Head of caudate nucleus (tissue), 42 donors: ENCODE data around the gene FOXA3.

ENCODE experiments used
- DNase-seq, 42 donors: peaks; one replicate each; pipeline versions ENCODE4 v3.0.0 to v3.0.0-alpha.2; 2020 to 2021; ENCODE audit warnings: mixed read lengths in 7 of 42
- intact Hi-C: fragments of 100-400 bp; cut with DNase I; formaldehyde crosslinking; loops from one replicate; pipeline ENCODE4 v1.15.0; 2022

The FOXA3 gene

DNA sequence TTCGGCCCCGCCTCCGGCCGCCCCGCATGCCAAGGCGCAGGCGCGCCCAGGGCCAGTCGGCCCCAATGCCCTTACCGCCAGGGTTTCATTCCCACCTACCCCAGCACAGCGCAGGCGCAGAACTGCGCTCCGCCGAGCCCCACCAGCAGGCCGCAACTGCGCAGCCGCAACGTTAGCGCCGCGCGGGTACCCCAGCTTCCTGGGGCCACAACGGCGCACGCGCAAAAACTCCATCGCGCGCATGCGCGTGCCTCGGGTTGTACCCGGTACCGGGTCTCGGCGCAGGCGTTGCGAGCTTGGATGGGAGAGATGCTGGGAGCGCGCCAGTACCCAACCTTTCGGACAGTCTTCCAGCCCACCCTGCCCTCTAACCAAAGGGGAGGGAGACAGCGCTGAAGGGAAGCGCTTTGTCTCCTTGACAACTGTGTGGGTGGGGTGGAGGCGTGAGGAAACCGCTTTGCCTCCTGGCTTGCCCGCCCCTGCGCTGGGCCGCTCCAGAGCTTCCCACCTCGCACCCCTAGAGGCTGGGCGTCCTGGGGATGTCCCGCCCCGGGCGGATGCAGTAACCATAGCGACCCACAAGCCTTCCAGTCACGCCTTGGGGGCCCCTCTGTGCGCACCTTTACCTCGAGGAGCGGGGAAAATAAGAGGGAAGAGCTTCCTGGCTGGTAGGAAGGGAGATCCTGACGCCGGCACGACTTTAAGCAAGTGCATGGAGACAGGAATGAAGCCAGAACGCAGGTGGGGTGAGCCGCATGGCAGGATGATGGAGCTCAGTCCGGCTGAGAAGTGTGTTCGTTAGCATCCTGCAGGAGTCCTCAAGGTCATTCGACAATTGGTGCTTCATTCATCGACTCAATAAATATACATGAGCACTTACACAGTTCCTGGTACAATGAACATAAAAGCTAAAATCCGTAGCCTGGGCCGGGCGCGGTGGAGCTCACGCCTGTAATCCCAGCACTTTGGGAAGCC is 38.8 kb downstream of the FOXA3 start:
- intact Hi-C loops: loop anchor here (1.0 kb wide), 1 partner anchor 17 kb away; the partner anchor contains the start of gene IRF2BP1
- peak; percentile 88 to 99 (median 97) for DNase-seq

DNA sequence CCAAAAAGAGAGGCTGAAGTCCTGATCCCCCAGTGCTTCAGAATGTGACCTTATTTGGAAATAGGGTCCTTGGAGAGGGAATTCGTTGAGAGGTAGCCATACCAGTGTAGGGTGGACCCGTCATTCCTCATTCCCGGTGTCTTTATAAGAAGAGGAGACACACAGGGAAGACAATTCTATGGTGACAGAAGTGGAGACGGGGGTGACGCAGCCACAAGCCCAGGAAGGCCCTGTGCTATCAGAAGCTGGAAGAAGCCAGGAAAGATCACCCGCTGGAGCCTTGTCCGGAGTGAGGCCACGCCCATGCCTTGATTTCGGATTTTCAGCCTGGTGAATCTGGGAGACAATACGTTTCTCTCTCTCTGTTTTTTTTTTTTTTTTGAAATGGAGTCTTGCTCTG is 40.9 kb downstream of the FOXA3 start:
- intact Hi-C loops: no loop called here

DNA sequence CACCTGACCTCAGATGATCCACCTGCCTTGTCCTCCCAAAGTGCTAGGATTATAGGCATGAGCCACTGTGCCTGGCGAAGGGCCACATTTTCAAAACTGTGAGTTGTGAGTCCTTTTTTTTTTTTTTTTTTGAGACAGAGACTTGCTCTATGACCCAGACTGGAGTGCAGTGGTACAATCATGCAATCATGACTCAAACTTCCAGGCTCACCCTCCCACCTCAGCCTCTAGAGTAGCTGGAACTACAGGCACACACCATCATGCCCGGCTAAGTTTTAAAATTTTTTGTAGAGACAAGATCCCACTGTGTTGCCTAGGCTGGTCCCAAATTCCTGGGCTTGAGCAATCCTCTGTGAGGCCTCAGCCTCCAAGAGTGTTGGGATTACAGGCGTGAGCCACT is 42.1 kb downstream of the FOXA3 start:
- DNase-seq: no peak
- intact Hi-C loops: no loop called here

More for the DNA sequence above, 40.9 kb downstream of the FOXA3 start:
- DNase-seq: no peak

DNA sequence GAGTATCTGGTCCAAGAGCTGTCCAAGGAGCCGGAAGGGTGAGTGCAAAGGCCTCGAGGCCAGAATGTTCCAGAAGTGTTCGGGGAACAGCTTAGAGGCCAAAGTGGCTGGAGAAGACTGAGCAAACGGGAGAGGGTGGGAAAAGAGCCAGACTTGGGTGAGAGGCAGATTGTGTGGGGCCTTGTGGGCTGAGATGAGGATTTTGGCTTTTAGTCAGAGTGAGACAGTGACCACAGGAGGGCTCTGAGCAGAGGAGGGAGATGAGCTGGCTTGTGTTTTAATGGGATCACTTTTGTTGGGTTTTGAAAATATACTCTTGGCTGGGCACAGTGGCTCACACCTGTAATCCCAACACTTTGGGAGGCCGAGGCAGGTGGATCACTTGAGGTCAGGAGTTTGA is 44.8 kb downstream of the FOXA3 start:
- peak in 1 of 42 donors; percentile 37 for DNase-seq
- intact Hi-C loops: no loop called here

DNA sequence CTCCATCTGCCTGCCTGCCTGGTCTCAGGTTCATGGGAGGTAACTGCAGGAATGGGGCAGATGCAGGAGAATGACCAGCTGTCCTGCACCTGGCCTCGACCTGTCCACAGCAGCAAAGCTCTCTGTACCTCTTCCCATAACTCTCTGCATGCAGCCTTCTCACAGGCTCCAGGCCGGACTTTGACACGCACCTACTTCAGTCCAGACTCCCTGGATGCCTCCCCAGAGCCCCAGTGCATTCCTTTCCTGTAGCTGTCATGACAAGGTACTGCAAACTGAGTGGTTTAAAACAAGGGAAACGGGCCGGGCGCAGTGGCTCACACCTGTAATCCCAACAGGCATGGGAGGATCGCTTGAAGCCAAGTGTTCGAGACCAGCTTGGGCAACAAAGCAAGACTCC is 47.2 kb downstream of the FOXA3 start:
- intact Hi-C loops: no loop called here

DNA sequence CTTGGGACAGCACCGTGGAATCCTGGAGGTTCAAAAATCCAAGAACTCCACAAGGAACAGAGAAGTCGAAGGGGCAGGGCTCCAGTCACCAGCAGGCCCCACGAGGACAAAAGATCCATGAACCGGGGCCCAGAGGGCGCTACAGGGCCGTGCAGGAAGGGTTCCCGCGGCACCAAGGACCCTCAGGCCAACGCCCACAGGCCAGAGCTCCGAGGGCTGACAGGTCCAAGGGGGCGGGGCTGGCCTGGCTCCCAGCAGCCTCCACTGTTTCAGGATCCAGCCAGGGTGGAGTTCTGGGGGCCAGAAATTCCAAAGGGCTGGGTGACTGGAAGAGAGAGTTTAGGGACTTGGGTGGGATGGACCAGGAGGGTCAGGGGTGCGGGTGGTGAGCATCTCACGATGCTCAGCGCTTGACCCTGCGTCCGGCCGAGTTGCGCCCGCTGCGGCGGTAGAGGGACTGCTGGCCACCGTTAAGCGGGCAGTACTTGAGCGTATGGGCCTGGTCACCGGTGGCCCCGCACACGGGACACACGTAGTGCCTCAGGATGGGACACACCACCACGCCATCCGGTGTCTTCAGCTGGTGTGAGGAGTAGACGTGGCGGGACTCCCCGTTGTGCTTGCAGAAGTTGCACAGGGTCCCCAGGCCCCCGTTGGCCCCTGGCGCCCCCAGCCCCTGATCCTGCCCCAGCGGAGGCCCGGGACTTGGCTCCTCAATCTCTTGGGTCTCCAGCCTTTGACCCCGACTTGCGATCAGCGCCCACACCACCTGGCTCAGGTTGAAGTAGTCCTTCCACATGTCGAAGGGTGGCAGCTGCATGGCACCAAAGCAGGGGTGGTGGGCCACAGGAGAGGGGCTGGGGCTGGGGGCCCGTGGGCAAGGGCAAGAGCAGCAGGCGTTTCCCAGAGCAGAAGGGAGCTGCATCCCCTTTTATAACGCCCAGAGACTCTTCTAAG is 50.0 kb downstream of the FOXA3 start, which contains the start of gene NANOS2:
Gene NANOS2, minus strand, starts transcription at position 905 of the 957 bp plus-strand sequence. Its CDS starts 85 bp downstream, at position 820.
- intact Hi-C loops: loop anchor here (2.0 kb wide), 1 partner anchor 99 kb away; no protein-coding TSS in a partner anchor
- peak in 11 of 42 donors; percentile 14 to 72 (median 42) for DNase-seq

More for the DNA sequence above, 47.2 kb downstream of the FOXA3 start:
- no peak for DNase-seq

DNA sequence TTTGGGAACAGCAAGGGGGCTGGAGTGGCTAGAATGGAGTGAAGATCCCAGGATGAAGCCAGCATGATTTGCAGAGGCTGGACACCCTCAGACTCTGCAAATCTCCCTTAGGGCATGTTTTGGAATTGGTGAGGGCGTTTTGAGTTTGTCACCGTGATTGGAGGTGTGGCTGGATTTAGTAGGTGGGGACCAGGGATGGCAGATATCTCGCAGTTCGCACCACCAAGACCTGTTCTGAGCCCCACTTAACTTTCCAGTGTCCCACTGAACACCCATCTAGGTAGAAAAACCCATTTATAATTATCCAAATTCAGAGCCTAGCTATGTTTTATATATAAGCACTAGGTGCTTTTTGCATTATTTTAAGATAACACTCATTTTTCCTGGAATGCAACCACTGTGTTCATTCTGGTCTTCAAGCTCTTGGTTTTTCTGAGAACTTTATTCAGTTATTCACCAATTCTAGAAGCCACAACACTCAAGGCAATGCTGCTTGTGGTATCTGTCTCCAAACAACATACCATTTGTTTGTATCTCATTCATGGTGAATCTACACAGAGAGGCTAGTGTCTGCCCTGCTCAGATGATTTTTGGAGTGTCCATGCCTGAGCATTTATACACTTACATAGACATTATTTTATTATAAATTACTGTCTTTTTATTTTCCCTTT is 53.4 kb downstream of the FOXA3 start:
- intact Hi-C loops: no loop called here
- DNase-seq: peak in 10 of 42 donors; percentile 21 to 69 (median 39)

DNA sequence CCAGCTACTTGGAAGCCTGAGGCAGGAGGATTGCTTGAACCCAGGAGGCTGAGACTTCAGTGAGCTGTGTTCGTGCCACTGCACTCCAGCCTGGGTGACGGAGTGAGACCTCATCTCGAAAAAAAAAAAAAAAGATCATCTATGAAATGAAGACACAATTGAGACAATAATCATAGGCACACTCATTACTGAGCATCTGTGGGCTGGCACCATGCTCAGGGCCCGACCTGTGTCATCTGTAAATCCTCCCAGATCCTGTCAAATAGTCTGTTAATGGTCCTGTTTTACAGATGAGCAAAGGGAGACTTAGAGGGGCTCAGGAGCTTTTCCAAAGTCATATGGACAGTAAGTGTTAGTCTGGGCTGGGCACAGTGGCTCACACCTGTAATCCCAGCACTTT is 54.6 kb downstream of the FOXA3 start:
- intact Hi-C loops: no loop called here
- DNase-seq: no peak

DNA sequence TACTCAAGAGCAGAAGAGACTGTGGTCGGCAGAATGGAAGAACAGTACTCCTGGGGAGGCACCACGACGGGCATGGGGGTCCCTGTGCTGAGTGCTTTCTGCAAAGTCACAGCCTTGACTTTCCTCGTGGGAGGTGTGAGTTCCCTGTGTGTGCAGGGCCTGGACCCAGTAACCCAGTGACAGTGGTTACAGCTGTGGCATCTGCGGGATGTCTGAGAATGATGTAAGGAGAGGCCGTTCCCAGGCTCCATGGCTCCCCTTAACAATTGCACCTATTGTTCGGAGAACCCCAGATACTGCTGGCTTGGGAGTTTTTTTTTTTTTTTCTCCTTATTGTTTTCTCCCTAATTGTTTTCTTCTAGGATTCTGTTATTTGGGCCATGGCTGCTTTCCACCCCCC is 55.6 kb downstream of the FOXA3 start:
- intact Hi-C loops: no loop called here
- peak in 41 of 42 donors; percentile 25 to 87 (median 68) for DNase-seq

DNA sequence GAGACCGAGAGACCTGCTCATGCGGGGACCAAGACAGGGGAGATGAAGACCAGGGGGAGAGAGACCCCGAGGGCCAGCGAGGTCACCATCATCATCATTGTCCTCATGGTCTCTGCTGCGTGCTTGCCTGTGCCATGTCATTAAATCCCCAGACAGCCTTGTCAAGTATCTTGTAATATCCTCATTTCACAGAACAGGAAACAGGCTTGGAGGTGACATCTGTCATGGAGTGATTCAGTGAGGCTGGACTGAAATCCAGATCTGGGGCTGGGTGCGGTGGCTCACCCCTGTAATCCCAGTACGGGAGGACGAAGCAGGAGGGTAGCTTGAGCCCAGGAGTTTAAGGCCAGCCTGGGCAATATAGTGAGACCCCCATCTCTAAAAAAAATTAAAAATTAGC is 56.3 kb downstream of the FOXA3 start:
- intact Hi-C loops: no loop called here
- DNase-seq: peak in 2 of 42 donors; percentile 17 to 48

DNA sequence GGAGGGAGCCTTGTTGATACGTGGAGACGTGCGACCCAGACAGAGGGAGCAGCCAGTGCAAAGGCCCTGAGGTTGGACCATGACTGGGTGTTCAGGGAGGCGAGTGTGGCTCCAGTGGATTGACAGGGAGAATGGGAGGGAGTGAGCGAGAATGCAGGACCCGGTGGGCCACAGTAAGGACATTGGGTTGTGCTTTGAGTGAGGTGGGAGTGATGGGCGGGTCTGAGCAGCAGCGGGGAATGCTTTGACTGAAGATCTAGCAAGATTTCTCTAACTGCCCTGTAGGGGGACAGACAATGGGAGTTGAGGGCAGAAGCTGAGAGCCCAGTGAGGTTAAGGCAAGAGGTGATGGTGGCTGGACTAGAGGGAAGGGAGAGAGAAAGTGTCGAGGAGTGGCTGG is 58.2 kb downstream of the FOXA3 start:
- intact Hi-C loops: no loop called here
- no peak for DNase-seq
